Suprapubic skin (tissue), 4 donors: ENCODE results near the gene PRKCQ. TPM values are rescaled to one million over a fixed set of nuclear protein-coding genes. Genes with fewer than 3 reads are reported as not detected.

Experiments
- DNase-seq, 2 donors: peaks; one replicate each; pipeline ENCODE4 v3.0.0-alpha.2; 2019; ENCODE audit warnings: low spot score in 2 of 2
- H3K27ac ChIP-seq: fragments of 200-600 bp; sonication (generic); one replicate; pipeline ENCODE4 v1.5.1; 2019
- H3K27me3 ChIP-seq: fragments of 200-600 bp; sonication (generic); one replicate; pipeline ENCODE4 v1.5.1; 2019
- H3K36me3 ChIP-seq: fragments of 200-600 bp; sonication (generic); one replicate; pipeline ENCODE4 v1.5.1; 2019
- H3K4me1 ChIP-seq: fragments of 200-600 bp; sonication (generic); one replicate; pipeline ENCODE4 v1.5.1; 2019
- H3K4me3 ChIP-seq: fragments of 200-600 bp; sonication (generic); one replicate; pipeline ENCODE4 v1.5.1; 2019; ENCODE audit warnings: mild to moderate bottlenecking
- H3K9me3 ChIP-seq: fragments of 200-600 bp; sonication (generic); one replicate; pipeline ENCODE4 v1.5.1; 2019
- EP300 ChIP-seq: sonication (generic); formaldehyde crosslinking; IDR thresholded peaks from one replicate; pipeline ENCODE4 v1.6.1; 2017; ENCODE audit warnings: antibody characterized with exemption
- POLR2A ChIP-seq, 2 donors: fragments of 450-650 bp; IDR thresholded peaks; one replicate each; pipeline ENCODE4 v1.6.1; 2017; ENCODE audit warnings: antibody characterized with exemption in 2 of 2, mild to moderate bottlenecking in 2 of 2, moderate library complexity in 2 of 2
- POLR2AphosphoS5 ChIP-seq, 3 donors: sonication (generic); formaldehyde crosslinking; IDR thresholded peaks; one replicate each; pipeline ENCODE4 v1.6.1; 2017; ENCODE audit warnings: antibody characterized with exemption in 3 of 3
- WGBS: methylation state at CpG from one replicate; pipeline ENCODE4 v1.1.5; 2018; 5-methylcytosine and 5-hydroxymethylcytosine counted together
- total RNA-seq, 4 donors: library from RNA; depleted of rRNA; stranded (reverse); fragments of >200 nt; gene quantifications; one replicate each; pipeline ENCODE4 v1.1.0, GENCODE V29; 2016
- TF ChIP-seq, protein P1 (sequence below), 2 donors: fragments of 200-600 bp in 1 of 2; fragments of 450-650 bp in 1 of 2; sonication (generic) in 1 of 2; IDR thresholded peaks; one replicate each; pipeline ENCODE4 v1.5.1; 2016 to 2019; ENCODE audit warnings: antibody characterized with exemption in 2 of 2, mild to moderate bottlenecking in 1 of 2, moderate library complexity in 1 of 2

PRKCQ gene
- total RNA-seq, 4 donors from 2014 or later, result 0.51 to 1.0 TPM; not detected in 2

DNA sequence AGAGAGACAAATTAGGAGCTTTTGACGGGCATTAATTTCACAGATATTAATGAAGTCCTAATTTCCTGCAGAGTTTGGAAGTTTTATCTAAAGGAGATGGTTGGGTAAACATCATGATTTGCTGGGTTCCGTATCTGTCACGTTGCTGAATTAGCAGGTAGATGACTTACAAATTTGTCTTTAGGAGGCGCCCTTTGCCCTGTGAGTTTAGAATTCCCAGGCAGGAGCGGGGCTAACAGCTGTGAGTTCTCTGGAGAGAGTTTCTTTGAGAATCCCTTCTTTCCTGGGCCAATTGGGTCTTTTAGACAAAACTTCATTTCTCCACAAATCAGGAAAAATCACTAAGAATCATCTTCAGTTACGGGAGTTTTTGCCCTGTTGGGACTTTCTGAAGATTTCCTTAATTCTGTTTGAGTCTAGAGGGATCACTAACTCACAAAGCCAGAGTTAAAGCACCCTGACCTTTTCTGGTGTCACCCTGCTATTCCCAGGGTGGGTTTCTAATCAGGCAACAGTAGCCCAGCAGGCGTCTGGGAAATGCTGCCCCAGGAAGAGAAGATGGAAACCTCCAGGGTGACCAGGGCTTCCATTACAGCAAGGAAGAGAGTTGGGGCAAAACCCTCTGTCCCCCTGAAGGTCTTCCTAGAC is 63.7 kb downstream of the PRKCQ start:
- Histone ChIP-seq H3K4me3 (no peak overlapping the region), H3K4me1 (no peaks in the 10 kb centered on the region), H3K36me3 (no peaks in the 10 kb centered on the region), H3K9me3 (no peaks in the 10 kb centered on the region), H3K27ac (no peak overlapping the region), H3K27me3 (no peaks in the 10 kb centered on the region)
- no peak for DNase-seq
- TF ChIP-seq EP300 (no peak), POLR2A (IDR thresholded peaks at IDR 0.05) (no peak), POLR2AphosphoS5 (IDR thresholded peaks at IDR 0.05) (no peak)
- TF ChIP-seq, protein P1, sequence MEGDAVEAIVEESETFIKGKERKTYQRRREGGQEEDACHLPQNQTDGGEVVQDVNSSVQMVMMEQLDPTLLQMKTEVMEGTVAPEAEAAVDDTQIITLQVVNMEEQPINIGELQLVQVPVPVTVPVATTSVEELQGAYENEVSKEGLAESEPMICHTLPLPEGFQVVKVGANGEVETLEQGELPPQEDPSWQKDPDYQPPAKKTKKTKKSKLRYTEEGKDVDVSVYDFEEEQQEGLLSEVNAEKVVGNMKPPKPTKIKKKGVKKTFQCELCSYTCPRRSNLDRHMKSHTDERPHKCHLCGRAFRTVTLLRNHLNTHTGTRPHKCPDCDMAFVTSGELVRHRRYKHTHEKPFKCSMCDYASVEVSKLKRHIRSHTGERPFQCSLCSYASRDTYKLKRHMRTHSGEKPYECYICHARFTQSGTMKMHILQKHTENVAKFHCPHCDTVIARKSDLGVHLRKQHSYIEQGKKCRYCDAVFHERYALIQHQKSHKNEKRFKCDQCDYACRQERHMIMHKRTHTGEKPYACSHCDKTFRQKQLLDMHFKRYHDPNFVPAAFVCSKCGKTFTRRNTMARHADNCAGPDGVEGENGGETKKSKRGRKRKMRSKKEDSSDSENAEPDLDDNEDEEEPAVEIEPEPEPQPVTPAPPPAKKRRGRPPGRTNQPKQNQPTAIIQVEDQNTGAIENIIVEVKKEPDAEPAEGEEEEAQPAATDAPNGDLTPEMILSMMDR (IDR thresholded peaks at IDR 0.05), result no peak
- WGBS, result 63% methylated on average over 7 of the region's 7 CpGs

DNA sequence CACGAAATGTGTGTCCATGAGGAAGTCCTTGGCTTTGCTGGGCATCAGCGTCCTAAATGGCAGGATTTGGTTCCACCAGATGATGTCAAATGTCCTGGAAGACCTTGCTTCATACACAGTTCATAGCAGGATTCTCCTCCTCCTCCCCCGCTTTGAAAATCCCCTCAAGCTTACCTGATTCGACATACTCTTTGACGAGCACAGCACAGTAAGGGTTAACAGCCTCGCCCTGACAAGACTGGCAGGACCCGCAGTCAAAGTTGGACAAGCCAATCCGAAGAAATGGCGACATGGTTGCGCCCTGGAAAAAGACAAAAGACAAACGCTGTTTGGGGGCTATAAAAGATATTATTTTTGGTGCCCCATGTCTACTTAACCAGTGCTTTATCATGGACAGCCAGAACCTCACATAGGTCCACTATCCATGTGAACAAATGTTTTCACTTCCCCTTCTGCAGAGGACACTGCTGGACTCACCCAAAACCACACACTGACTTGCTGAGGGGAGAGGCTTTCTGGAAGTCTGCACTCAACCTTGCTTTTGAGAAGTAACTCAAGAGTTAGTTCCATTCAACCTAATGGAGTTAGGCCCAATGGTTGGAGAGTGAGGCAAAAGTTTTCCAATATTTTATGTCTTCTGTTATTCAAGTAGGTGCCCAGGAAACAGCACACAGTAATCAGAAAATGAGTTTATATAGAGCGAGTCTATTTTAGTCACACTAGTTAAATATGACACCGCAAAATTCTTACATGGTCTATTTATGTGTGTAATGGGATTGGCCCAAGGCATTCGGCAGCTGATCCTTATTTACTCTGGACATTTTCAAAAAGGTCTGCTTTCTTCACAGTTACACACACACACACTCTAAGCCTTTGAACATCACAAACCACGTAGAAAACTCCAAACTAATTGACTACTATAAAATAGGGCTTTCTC is 65.0 kb downstream of the PRKCQ start:
- no peak for TF ChIP-seq POLR2A (IDR thresholded peaks at IDR 0.05)
- TF ChIP-seq EP300, result no peak
- TF ChIP-seq, protein P1 (IDR thresholded peaks at IDR 0.05), result no peak
- no peak for TF ChIP-seq POLR2AphosphoS5 (IDR thresholded peaks at IDR 0.05)
- no peaks in the 10 kb centered on the region for H3K27me3 ChIP-seq
- H3K4me3 ChIP-seq, result no peak overlapping the region
- H3K4me1 ChIP-seq, result no peaks in the 10 kb centered on the region
- no peak overlapping the region for H3K27ac ChIP-seq
- 76% methylated on average over 15 of the region's 15 CpGs for WGBS
- no peaks in the 10 kb centered on the region for H3K36me3 ChIP-seq
- H3K9me3 ChIP-seq, result no peaks in the 10 kb centered on the region
- no peak for DNase-seq

DNA sequence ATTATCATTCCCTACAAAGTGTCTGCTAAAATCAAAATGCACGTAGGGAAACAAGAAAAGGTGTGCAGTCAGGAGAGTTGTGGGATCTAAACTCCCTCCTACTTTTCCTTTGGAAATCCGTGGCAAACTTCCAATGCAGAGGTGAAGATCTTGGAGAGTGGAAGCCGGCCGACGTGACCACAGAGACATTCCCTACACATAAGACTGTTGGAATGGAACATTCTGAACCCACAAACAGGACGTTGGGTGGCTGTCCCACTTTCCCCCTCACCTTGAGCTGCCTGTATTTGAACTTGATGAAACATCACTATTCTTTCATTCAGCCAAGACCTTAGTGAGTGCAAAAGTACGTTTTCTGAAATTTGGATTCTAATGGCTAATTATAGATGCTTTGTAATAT is 65.9 kb downstream of the PRKCQ start:
- TF ChIP-seq, protein P1 (IDR thresholded peaks at IDR 0.05), result no peak
- Histone ChIP-seq H3K36me3 (no peaks in the 10 kb centered on the region), H3K27ac (no peak overlapping the region), H3K4me1 (no peaks in the 10 kb centered on the region), H3K9me3 (no peaks in the 10 kb centered on the region), H3K4me3 (no peak overlapping the region), H3K27me3 (no peaks in the 10 kb centered on the region)
- WGBS, result 71% methylated on average over 7 of the region's 7 CpGs
- DNase-seq, result no peak

DNA sequence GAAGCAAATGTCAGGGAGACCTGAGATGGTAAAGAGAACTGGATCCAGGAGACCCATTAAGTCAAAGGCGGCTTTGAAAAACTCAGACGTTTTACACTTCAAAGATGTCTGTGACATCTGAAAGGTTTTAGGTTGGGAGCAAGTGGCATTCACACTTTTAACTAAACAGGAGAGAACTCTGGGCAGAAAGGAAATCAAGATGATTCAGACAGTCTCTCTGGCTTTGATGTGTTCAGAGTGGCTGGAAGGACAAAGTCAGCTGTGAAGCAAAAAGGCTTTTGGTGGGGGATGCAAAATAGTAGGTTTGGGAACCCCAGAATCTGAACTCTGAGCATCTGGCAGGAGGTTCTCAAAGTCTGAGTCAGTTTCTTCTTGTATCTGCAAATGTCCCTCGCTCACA is 66.6 kb downstream of the PRKCQ start:
- H3K9me3 ChIP-seq, result no peaks in the 10 kb centered on the region
- no peak for DNase-seq
- H3K4me3 ChIP-seq, result no peak overlapping the region
- H3K36me3 ChIP-seq, result no peaks in the 10 kb centered on the region
- no peak overlapping the region for H3K27ac ChIP-seq
- WGBS, result 79% methylated on average over 3 of the region's 3 CpGs
- TF ChIP-seq POLR2A (IDR thresholded peaks at IDR 0.05) (no peak), EP300 (no peak), POLR2AphosphoS5 (IDR thresholded peaks at IDR 0.05) (no peak)
- TF ChIP-seq, protein P1 (IDR thresholded peaks at IDR 0.05), result no peak
- H3K27me3 ChIP-seq, result no peaks in the 10 kb centered on the region
- H3K4me1 ChIP-seq, result no peaks in the 10 kb centered on the region

DNA sequence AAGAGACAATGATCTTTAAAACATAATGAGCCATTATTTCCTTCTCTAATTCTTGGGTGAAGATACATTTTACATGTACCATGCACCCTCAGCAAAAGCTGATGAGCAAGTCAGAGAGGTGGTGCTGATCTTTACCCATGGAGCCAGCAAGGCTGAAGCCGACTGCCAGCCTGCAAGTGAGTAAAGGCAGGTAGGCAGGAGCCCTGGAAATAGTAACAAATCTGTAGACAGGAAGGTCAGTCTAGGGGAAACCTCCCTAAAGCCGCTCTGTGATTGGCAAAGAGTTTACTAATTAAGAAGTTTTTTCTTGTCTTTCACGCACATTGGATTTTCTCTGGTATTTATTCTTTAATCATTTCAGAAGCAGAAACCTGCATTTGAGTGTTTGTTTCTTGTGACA is 67.9 kb downstream of the PRKCQ start:
- no peak overlapping the region for H3K27ac ChIP-seq
- no peak overlapping the region for H3K4me3 ChIP-seq
- DNase-seq, result no peak
- no peaks in the 10 kb centered on the region for H3K9me3 ChIP-seq
- H3K27me3 ChIP-seq, result no peaks in the 10 kb centered on the region
- WGBS, result 94% methylated on average over 3 of the region's 3 CpGs
- no peaks in the 10 kb centered on the region for H3K36me3 ChIP-seq
- TF ChIP-seq EP300 (no peak), POLR2AphosphoS5 (IDR thresholded peaks at IDR 0.05) (no peak), POLR2A (IDR thresholded peaks at IDR 0.05) (no peak)
- TF ChIP-seq, protein P1 (IDR thresholded peaks at IDR 0.05), result no peak
- H3K4me1 ChIP-seq, result no peaks in the 10 kb centered on the region
